Measurements from ENCODE around the gene SLC17A9. TPM values are rescaled to one million over a fixed set of nuclear protein-coding genes. Genes with fewer than 3 reads are reported as not detected.

Gene SLC17A9
- total RNA-seq, 1 donor from 2014 or later: 1.5 TPM

DNA sequence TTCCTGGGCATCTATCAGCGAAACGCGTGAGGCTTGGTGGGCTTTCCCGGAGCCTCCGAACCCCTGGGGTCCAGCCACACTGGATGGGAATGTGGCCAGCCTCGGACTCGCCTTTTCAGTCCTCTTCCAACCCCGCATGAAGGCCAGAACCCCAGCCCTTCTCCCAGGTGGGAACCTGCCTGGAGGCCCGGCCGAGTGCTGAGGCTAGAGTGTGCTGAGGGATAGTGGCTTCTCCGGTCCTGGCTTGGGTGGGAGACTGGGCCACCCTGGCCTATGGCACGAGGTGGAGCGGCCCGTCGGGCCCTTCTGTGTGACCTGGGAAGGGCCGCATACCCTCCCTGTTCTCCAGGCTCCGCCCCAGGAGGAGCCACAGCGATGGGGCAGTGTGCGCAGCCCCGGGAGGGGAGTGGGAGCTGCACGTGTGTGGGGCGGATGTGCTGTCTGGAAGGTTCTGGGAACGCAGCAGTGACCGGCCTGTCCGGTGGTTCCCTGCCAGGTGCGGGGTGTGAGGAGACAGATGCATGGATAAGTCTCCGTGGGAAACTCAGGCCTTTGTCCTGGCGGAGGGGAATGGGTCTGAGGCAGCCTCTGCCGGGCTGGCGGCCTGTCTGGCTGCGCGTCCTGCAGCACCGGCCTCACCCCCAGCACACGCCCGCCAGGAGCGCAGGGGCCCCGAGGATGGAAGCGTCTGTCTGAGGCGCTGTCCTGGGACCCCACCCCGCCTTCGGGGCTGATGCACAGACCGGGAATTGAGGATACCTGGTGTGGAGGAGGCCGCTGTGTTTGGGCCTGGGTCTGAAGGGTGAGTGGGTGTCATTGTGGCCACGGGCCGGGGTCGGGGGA, 55.4 kb downstream of the SLC17A9 start:
- no peak for DNase-seq
- ATAC-seq: no peak
- intact Hi-C loops (cut with micrococcal nuclease): loop anchor here (10.0 kb wide), 1 partner anchor 133 kb away; no protein-coding TSS in a partner anchor

- ATAC-seq (no peak), DNase-seq (no peak)
- intact Hi-C loops (cut with micrococcal nuclease): loop anchor here (10.0 kb wide), 1 partner anchor 134 kb away; no protein-coding TSS in a partner anchor
Observed at GRCh38 chr20:63008541-63009044, 56.1 kb downstream of the SLC17A9 start.

- peak; percentile 83 for DNase-seq
- intact Hi-C loops (cut with micrococcal nuclease): loop anchor here (10.0 kb wide), 1 partner anchor 135 kb away; no protein-coding TSS in a partner anchor
- peak; percentile 87 for ATAC-seq
Observed at GRCh38 chr20:63009045-63009961, 56.8 kb downstream of the SLC17A9 start.

- DNase-seq (no peak), ATAC-seq (no peak)
- intact Hi-C loops (cut with micrococcal nuclease): loop anchor here (10.0 kb wide), 1 partner anchor 135 kb away; no protein-coding TSS in a partner anchor
Observed at GRCh38 chr20:63009988-63010769, 57.7 kb downstream of the SLC17A9 start.

DNA sequence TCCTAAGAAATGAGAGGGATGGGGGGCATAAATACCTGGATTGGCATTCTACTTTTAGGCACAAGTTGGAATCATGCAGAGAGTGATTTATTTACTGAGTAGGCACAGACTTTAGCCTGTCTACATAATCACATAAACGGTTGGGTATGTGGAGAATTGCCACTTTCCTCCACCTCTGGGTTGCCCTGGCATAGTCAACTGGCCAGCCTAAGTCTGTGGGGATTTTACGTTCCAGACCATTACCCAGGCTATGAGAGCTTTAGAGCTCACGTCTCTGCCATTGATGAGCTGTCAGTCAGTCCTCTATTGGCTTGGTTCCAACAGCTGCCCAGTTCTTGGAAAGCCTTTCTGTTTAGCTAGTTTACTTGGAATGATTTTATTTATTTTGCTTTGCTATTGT, 59.3 kb downstream of the SLC17A9 start:
- ATAC-seq (no peak), DNase-seq (no peak)
- intact Hi-C loops (cut with micrococcal nuclease): no loop called here

- intact Hi-C loops (cut with micrococcal nuclease): no loop called here
- no peak for DNase-seq
- no peak for ATAC-seq
Observed at GRCh38 chr20:63013207-63013606, 60.7 kb downstream of the SLC17A9 start.

GRCh38 chr20:63014287-63014686, 61.8 kb downstream of the SLC17A9 start:
- no peak for DNase-seq
- intact Hi-C loops (cut with micrococcal nuclease): no loop called here
- no peak for ATAC-seq

GRCh38 chr20:63014710-63015109, 62.2 kb downstream of the SLC17A9 start:
- DNase-seq (no peak), ATAC-seq (no peak)
- intact Hi-C loops (cut with micrococcal nuclease): no loop called here

GRCh38 chr20:63015147-63015661, 62.7 kb downstream of the SLC17A9 start:
- no peak for ATAC-seq
- DNase-seq: no peak
- intact Hi-C loops (cut with micrococcal nuclease): no loop called here

GRCh38 chr20:63015662-63016361, 63.3 kb downstream of the SLC17A9 start:
- DNase-seq (peak; percentile 15), ATAC-seq (no peak)
- intact Hi-C loops (cut with micrococcal nuclease): no loop called here

DNA sequence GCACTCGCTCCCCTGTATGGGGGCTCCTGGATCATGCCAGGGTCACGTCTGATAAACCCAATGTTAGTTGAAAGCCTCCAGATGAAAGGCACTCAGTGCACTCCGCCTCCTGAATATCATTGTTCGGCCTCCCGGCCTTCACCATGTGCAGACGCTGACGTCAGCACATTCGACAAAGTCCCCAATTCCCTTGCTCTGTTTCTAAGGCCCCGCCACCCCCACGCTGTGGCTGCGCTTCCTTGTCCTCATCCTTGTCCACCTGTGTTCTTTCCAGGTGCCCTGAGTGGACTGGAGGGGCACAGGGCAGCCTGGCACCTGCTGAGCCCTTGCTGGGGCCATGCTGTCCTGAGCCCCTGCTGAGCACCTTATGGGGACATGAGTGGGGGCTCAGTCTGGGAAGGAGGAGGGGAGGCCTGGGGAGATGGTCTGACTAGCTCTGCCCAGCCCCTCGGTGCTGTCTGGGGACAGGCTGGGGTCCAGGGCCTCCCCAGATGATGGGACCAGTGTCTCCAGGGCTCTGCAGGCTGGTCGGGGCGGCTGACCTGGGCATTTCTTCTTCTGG, 64.1 kb downstream of the SLC17A9 start:
- ATAC-seq (no peak), DNase-seq (no peak)
- intact Hi-C loops (cut with micrococcal nuclease): no loop called here

GRCh38 chr20:63017076-63017825, 64.7 kb downstream of the SLC17A9 start:
- peak; percentile 15 for DNase-seq
- intact Hi-C loops (cut with micrococcal nuclease): no loop called here
- ATAC-seq: no peak

- DNase-seq: peak; percentile 15
- no peak for ATAC-seq
- intact Hi-C loops (cut with micrococcal nuclease): no loop called here
Observed at GRCh38 chr20:63017826-63018411, 65.4 kb downstream of the SLC17A9 start.
